Fibroblast of upper back skin (primary cell): ENCODE measurements around the gene FLOT2.
"Not testable (repeated sequence)": the region's sequence is repeated elsewhere in the genome, so short reads cannot be mapped to it uniquely, and the experiment has no call there.

Experiments used
- DNase-seq: peaks from one replicate; pipeline ENCODE4 v3.0.0-alpha.2; 2013

FLOT2 gene

DNA sequence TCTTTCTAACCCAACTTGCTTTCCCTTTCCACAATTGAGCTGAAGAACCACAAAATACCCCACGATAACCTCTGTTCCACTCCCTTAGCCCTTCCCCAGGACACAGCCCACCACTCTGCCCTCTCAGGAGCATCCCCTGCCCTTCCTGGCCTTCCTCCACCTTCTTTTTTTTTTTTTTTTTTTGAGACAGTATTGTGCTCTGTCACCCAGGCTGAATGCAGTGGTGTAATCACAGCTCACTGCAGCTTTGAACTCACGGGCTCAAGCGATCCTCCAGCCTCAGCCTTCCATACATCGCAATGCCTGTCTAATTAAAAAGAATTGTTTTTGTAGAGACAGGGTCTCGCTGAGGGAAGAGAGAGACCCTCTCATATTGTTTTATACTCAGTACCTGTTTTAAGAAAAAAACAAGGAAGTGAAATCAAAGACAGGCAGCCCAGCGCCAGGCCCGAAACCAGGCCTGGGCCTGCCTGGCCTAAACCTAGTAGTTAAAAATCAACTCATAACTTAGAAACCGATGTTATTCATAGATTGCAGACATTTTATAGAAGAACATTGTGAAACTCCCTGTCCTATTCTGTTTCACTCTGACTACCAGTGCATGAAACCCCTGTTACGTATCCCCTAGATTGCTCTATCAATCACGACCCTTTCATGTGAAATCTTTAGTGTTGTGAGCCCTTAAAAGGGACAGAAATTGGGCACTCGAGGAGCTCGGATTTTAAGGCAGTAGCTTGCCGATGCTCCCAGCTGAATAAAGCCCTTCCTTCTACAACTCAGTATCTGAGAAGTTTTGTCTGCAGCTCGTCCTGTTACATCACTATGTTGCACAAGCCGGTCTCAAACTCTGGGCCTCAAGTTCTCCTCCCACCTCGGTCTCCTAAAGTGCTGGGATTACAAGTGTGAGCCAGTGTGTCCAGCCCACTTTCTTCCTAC lies 4.0 kb downstream of the FLOT2 start:
- DNase-seq, result not testable (repeated sequence)

DNA sequence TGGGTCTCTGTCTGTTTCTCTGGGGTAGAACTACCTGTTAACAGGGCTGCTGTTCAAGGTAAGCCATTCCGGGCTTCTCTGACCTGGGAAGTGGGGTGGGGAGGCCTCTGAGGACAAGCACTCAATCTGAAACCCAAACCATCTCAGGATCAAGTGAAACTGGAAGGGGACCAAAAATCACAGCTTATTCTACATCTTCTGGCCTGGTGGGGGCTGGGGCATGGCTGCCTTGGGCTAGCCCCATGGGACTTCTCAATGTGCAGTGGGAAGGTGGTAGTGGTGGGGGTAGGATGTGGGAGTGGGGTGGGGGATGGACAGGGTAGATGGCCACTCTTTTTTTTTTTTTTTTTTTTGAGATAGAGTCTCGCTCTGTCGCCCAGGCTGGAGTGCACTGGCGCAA lies 5.5 kb downstream of the FLOT2 start:
- DNase-seq, result no peak

DNA sequence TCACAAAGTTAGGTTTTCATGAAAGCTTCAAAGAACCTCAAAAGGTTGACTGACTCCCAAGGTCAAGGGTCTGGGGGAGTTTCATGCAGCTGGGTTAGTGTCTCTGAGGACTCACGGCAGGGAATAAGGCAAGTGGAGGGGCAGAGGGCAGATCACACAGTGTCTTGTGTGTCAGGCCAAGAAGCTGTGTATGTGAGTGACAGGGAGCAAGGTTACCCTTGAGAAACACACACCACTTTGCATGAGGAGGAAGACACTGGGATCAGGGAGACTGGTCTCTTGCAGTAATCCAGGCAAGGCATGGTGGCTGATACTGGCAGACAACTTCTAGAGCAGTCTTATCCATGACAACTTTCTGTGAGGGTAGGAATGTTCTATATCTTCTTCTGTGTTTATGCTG lies 6.3 kb downstream of the FLOT2 start:
- DNase-seq, result no peak

DNA sequence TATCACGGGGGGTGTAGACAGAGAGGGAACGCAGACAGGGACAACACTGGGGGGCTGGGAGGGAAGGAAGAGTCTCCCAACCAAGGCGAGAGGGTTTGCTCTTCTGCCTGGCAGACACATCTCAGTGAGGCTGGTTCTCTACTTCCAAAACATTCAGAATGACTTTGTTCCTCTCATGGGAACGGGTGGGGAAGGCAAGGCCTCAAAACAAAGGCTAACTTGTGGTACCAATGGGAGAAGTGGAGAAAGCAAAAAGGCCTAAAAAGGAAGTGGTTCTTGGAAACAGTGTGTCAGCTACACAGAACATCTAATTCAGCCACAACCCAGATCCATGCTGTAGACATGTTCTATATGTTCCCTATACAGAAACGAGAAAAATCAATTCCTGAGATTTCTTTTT lies 7.5 kb downstream of the FLOT2 start:
- DNase-seq, result no peak

DNA sequence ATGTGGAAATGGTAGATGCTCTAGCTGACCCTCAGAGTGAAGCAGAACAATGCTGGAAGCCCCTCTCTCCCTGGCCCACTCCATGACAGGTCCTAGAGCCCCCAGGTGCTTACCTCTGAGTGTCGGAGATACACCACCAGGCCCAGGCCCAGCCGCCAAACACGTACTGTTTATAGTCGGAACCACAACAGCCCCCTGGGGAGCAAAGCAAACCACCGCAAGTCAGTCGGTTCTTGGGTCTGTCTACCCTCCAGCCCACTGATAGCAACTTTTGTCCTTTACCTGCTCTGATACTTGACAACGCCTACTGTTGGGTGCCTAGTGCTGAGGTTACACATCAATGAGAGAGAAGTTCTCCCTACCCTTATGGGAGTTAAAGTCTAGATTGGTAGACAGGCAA lies 8.7 kb downstream of the FLOT2 start:
- DNase-seq, result no peak

DNA sequence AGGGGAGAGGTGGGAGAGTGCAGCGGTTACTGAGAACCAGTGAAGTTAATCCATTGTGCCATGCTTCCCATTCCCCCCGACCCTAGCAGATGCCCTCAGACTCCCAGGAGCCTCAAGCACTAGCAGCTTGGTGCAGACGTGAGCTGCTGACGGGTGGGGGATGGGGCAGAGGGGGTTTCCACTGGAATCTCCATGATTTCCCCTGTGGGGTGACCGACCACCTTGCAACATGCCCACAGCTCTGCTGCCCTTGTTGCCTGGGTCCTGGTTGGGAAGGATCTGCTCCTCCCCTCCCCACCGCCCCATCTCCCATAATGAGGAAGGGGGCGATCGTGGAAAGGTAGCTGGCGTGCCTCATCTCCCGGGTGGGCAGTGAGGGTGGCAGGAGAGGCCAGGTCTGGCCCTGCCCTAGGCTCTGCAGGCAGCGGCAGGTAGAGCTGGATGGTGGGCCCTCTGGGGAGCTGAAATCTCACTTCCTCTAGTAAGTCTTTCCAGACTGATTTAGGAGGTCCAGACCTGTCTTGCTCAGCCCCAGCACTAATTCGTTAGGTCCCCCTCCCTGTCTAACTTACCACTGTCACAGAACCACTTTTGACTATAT lies 9.6 kb downstream of the FLOT2 start:
- no peak for DNase-seq

DNA sequence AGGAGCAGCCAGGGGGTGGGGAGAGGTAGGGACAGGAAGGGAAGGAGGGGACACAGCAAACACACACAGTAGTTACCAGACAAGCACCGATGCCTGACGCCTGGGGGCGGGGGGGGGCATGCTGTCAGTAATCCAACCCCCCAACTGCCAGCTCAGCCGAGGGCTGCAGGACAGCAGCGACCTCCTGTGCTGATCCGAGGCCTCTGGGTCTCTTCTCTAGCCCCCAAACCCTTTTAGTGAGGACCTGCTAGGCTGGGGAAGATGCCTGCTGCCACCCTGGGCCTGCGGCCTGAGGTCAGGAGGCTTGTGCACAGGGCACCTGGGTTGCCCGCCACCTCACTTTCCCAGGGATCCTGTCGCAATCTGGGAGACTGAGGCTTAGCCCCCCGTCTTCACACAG lies 11.6 kb downstream of the FLOT2 start:
- no peak for DNase-seq

DNA sequence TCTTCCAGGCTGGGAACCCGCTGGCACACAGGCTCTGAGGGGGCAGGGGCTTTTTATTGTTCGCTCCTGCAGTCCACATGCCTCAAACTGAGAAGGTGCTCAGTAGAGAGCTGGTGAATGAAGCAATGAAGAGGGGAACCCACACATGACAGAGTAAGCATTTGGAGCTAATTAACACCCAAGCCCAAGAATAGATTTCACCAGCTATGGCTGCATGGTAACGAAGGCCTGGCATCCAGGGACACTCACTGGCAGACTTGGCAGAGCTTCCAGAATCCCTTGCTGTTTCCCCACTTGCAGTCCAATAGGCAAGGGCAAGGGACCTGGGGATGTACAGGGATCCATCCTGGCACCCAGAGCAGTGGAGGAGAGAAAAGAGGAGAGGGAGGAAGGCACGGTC lies 12.2 kb downstream of the FLOT2 start:
- DNase-seq, result no peak

DNA sequence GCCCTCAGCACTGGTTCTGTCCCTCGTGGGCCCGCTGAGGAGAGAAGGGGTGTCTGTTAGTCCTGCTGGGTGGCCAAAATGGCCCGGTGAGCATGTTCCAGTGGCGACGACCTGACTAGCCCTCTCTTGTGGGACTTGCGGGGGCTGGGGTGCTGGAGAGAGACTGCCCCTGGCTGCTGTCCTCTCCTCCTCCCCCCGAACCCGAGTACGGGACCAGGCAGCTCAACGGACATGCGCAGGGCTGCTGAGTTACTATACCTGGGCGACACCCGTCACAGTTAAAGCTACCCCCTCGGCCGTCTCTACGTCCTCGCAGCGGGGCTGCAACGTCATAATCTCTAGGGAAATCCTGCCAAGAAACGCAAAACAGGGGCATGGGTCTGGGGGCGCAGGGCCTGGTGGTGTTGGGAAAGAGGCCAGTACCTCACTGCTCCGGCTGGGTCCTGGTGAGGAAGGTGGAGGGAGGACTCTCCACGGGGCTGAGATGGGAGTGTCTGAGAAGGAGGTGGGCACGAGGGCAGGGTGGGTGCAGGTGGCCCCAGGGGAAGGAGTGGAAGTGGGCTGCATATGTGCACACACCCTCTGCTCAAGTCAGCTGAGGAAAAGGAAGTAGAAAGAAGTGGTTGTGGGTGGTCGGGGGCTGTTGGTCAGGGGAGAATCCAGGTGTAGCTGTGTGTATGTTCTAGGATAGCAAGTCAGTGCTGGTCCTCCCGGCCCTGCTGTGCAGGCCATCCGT lies 13.4 kb downstream of the FLOT2 start:
- DNase-seq, result no peak

DNA sequence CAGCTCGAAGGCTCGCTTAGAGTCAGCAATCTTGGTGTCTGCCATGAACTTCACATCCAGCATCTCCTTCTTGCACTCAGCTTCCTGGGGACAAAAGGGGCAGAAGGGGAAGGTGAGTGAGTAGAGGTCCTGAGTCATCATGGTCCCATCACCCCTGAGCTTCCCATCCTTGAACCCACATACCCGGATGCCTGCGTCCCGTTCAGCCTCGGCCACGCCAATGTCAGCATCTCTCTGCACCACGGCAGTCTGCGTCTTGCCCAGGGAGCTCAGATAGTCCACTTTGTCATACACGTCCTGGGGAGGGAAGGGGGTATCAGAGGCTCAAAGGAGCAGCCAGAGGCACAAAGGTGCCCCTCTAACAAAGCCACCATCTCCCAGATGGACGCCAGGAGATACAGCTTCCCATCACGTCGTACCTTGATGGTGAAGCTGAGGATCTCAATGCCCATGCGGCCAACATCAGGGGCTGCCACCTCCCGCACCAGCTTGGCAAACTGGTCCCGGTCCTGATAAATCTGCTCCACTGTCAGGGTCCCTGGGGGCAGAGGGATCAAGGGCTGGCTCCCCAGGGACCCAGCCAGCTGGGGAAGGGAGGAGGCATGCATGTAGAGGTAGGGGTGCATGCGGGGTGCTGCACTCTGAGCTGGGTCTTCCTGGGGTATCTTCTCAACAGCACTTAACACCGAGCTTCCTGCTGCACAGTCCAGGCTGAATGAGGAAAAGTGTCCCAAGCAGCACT lies 15.2 kb downstream of the FLOT2 start:
- DNase-seq, result no peak

DNA sequence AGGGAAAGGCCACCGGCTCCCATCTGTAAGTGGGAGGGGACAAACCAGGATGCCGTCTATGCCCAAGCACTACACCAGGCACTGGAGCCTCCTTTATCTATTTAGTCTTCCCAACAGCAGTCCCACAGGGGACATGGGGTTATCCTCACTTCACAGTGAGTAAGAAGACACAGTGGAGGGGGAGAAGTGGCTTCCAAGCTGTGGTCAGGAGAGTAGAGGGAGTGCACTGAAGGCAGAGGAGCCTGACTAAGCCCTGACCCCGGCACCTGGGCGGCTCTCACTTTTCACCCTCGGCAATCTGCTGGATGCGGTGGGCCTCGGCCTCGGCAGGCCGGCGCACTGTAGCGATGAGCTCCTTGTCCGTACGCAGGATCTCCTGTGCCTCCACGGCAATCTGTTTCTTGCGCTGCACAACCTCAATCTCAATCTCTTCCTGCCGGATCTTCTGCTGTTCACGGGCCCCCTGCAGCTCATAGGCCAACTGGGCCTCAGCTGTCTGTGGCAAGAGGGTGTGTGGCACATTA lies 15.9 kb downstream of the FLOT2 start:
- no peak for DNase-seq

DNA sequence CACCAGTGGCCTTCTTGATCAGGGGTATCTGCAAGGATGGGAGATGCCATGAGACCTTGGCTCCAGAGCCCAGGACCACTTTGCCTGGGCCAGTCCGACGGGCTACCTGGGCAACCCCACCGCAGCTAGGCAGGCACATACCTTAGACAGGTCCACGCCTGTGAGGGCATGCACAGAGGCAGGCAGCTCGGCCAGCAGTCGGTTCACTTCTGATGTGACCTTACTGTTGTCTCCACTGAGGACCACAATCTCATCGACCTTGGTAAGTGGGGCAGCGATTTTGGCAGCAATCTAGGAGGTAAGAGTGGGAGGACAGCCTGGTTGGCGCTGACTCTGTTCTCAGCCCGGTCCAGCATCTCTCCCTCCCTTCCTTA lies 17.0 kb downstream of the FLOT2 start:
- DNase-seq, result no peak

DNA sequence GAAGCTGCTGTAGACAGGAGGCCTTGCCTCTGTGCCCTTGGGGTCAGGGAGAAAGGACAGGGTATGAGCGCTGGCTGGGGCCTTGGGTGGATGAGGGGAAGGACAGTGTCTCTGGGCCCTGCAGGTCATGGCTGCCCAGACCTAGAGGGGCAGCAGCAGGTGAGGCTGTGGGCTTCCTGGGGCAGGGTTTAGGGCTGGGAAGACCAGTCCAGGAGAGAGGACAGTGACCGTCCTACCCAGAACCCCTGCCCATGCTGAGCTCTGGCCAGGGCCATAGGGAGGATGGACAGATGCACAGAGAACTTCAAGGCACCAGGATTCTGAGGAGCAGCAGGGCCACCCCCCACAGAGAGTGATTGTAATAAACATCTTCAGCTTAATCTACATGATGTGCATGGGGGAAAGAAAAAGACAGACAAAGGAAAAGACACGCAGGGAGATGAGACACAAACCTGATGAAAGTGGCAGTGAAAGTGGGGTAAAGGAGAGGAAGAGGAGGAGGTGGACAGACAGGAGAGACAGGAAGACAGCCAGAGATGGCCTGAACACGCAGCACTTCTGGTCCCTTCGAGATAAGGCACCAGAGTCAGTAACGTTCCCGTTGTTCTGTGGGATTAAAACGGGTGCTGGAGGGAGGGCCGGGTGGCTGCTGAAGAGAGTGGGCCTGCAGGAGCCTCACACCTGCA lies 17.5 kb downstream of the FLOT2 start:
- DNase-seq, result no peak

DNA sequence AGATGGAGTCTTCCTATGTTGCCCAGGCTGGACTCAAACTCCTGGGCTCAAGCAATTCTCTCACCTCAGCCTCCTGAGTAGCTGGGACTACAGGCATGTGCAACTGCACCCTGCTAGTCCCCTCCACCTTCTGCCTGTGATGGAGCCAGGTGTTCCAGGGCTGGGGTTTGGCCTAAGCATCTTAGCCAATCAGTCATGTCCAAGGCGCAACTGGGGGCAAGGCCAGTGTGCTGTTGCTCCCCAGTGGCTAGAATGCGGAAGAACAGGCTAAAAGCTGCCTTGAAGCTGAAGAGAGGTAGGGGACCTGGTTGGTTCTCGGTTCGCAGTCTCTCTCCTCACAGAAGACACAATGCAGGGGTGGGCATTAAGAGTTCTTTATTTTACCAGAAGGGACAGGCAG lies 18.6 kb downstream of the FLOT2 start:
- peak; percentile 39 for DNase-seq

DNA sequence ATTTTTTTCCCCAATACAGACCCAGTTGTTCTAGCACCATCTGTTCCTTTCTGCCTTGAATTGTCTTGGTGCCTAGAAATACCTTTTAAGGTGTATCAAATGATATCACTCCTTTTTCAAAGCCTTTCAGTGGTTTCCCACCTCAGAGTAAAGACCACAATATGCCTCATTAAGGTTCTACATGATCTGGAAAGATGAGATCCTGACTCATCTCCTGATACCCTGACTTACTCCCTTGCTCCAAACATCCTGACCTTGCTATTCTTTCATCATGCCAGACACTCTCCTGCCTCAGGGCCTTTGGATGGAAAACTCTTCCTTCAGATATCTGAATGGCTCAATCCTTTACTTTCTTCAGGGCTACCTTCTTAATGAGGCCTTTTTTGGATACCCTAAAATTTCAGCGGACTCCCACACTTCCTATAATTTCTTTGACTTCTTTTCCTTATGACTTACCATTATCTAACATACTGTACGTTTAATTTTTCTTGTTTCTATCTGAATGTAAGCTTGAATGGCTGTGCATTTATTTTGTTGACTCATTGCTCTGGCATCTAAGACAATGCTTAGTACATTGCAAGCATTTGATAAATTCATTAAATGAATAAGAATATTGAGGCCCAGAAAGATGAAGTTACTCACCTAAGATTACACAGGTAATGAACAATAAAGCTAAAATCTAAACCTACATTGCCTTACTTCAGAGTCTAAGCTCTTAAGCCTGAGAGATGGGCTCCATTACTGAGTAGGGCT lies 19.2 kb downstream of the FLOT2 start:
- no peak for DNase-seq

DNA sequence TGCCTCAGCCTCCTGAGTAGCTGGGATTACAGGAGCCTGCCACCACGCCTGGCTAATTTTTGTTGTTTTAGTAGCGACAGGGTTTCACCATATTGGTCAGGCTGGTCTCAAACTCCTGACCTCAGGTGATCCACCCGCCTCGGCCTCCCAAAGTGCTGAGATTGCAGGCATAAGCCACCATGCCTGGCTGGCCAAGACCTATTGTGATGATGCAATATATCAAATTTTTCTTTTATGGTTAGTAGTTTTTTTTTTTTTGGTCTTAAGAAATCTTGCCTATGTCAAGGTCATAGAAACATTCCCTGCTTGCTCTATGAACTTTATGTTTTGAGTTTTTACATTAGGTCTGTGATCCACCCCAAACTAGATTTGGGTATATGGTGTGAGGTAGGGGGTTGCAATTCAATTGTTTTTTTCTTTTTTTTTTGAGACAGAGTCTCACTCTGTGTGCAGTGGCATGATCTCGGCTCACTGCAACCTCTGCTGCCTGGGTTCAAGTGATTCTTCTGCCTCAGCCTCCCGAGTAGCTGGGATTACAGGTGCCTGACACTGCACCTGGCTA lies 20.3 kb downstream of the FLOT2 start:
- DNase-seq, result not testable (repeated sequence)

DNA sequence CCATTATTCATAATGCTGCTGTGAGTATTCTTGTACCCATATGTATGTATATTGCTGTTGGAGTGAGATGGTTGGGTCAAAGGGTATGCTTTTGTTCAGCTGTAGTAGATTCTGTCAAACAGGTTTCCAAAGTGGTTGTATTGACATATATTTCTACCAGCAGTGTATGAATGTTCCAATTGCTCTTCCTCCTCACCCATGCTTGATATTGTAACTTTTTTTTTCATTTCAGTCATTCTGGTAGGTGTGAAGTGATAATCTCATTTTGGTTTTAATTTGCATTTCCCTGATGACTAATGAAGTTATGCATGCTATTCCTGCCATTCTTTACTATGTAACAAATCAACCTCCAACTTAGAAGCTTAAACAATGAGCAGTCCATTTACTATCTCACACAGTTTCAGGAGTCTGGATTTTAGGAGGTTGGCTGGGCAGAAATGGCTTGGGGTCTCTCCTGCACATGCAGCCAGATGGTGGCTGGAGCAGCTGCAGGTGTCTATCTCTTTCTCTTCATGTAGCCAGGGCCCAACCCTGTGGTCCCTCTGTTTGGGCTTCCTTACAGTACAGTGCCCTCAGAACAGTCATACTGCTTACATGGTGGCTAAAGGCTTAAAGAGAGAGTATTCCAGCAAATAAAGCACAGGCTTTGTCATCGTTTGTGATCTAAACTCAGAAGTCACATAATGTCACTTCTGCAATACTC lies 21.5 kb downstream of the FLOT2 start:
- no peak for DNase-seq

DNA sequence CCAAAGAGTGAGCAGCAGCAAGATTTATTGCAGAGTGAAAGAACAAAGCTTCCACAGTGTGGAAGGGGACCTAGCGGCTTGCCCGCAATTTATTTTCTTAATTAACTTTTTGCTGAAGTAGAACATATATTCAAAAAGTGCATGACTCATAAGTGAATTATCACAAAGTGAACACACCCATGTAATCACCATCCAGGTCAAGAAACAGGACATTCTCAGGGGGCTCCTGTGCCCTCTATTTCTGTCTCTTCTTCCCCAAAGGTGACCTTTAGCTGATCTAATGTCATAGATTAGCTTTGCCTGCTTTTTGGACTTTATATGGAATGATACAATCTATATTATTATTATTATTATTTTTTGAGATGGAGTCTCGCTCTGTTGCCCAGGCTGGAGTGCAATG lies 22.8 kb downstream of the FLOT2 start:
- no peak for DNase-seq

DNA sequence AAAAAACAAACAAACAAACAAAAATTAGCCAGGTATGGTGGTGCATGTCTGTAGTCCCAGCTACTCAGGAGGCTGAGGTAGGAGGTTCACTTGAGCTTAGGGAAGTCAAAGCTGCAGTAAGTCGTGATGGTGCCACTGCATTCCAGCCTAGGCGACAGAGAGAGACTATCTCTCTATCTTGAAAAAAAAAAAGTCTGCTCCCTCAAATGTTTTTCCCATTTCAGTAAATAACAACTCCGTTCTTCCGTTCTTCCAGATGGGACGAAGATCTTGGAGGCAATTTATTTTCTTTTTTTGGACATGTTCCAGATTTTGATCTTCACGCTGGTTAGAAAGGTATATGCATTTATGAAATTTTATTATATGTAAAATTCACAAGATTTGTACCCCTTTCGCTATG lies 23.7 kb downstream of the FLOT2 start:
- no peak for DNase-seq

DNA sequence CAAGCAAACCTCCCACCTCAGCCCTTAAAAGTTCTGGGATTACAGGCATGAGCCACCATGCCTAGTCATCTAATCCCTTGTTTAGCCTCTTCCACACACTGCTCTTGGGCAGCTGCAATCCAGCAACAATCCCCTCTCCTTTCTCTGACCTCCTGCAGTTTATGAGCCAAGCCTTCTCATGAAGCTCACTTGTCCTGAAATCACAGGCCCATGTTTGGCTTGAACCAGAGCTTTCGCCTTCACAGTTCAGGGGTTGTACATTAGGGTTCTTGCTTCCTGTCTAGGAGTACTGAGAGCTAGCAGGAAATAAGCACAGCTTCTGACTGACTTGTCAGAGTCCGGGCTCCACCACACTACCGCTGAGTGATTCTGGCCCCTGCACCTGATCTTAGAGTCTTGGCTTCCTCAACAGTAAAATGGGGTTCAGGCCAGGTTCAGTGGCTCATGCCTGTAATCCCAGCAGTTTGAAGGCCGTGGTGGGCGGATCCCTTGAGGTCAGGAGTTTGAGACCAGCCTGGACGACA lies 26.4 kb downstream of the FLOT2 start:
- no peak for DNase-seq
